ENCODE measurements around the gene CLEC7A. TPM values are rescaled to one million over a fixed set of nuclear protein-coding genes. Genes with fewer than 3 reads are reported as not detected.

Gene CLEC7A
- total RNA-seq, 2 experiments from 2014 or later: 2.5 to 3.7 TPM

GRCh38 chr12:10070380-10070779 is 59.6 kb downstream of the CLEC7A start:
- Histone ChIP-seq H3K9me3 (ENCODE audit: control insufficient read depth in 1 of 2, insufficient read depth in 1 of 2, low read length in 2 of 2) (no peaks in the 10 kb centered on the region), H3K4me3 (ENCODE audit: low read length) (no peak overlapping the region), H3K36me3 (ENCODE audit: insufficient read depth, low read length) (no peaks in the 10 kb centered on the region), H3K27ac (ENCODE audit: low read depth in 1 of 2, low read length in 2 of 2) (no peak overlapping the region), H3K27me3 (ENCODE audit: control insufficient read depth in 1 of 2, insufficient read depth in 2 of 2, low read length in 2 of 2) (peaks cover 0 to 7% of the 10 kb centered on the region in 2 experiments), H3K4me1 (ENCODE audit: insufficient read depth, low read length) (no peaks in the 10 kb centered on the region)
- H3K4me3 Mint-ChIP-seq: no peak overlapping the region
- H3K36me3 Mint-ChIP-seq (ENCODE audit: low read depth): no peaks in the 10 kb centered on the region
- ChIA-PET CTCF (no interaction called here), POLR2A (no interaction called here)
- no peak overlapping the region for H3K27ac Mint-ChIP-seq
- peaks cover 22% of the 10 kb centered on the region for H3K27me3 Mint-ChIP-seq
- intact Hi-C loops (cut with DNase I, micrococcal nuclease): no loop called here
- DNase-seq (no peak), ATAC-seq (ENCODE audit: poor library complexity) (no peak)
- no peaks in the 10 kb centered on the region for H3K4me1 Mint-ChIP-seq (ENCODE audit: low read depth)
- H3K9me3 Mint-ChIP-seq: no peaks in the 10 kb centered on the region
- no peak for TF ChIP-seq CTCF (IDR thresholded peaks at IDR 0.05)

GRCh38 chr12:10069976-10070375 is 60.0 kb downstream of the CLEC7A start:
- Histone ChIP-seq H3K36me3 (ENCODE audit: insufficient read depth, low read length) (no peaks in the 10 kb centered on the region), H3K27me3 (ENCODE audit: control insufficient read depth in 1 of 2, insufficient read depth in 2 of 2, low read length in 2 of 2) (peaks cover 0 to 7% of the 10 kb centered on the region in 2 experiments), H3K27ac (ENCODE audit: low read depth in 1 of 2, low read length in 2 of 2) (no peak overlapping the region), H3K9me3 (ENCODE audit: control insufficient read depth in 1 of 2, insufficient read depth in 1 of 2, low read length in 2 of 2) (no peaks in the 10 kb centered on the region), H3K4me1 (ENCODE audit: insufficient read depth, low read length) (no peaks in the 10 kb centered on the region), H3K4me3 (ENCODE audit: low read length) (no peak overlapping the region)
- H3K4me1 Mint-ChIP-seq (ENCODE audit: low read depth): no peaks in the 10 kb centered on the region
- no peaks in the 10 kb centered on the region for H3K36me3 Mint-ChIP-seq (ENCODE audit: low read depth)
- POLR2A ChIA-PET: no interaction called here
- no peaks in the 10 kb centered on the region for H3K9me3 Mint-ChIP-seq
- DNase-seq (no peak), ATAC-seq (ENCODE audit: poor library complexity) (no peak)
- H3K27ac Mint-ChIP-seq: no peak overlapping the region
- intact Hi-C loops (cut with DNase I, micrococcal nuclease): no loop called here
- peaks cover 22% of the 10 kb centered on the region for H3K27me3 Mint-ChIP-seq
- H3K4me3 Mint-ChIP-seq: no peak overlapping the region
- no peak for TF ChIP-seq CTCF (IDR thresholded peaks at IDR 0.05)
- CTCF ChIA-PET: no interaction called here

DNA sequence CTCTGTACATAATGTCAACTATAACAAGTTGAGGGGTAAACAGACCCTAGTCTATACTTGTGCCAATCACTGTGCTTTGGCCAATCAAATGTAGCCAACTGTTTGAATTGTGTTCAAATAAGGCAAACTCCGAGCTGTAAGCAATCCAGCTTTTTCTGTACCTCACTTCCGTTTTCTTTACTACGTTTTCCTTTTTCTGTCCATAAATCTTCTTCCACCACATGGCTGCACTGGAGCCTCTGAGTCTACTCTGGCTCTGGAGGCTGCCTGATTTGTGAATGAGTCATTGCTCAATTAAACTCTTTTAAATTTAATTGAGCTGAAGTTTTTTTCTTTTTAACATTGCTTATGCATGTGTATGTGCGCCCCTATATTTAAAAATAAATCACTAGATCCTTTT is 60.9 kb downstream of the CLEC7A start:
- ChIA-PET CTCF (interaction anchor here (0.9 kb wide), 1 partner anchor 27 kb away, joined by 3 read pairs; no protein-coding TSS in a partner anchor), POLR2A (no interaction called here)
- ATAC-seq (ENCODE audit: poor library complexity): no peak
- Histone ChIP-seq H3K36me3 (ENCODE audit: insufficient read depth, low read length) (no peaks in the 10 kb centered on the region), H3K27me3 (ENCODE audit: control insufficient read depth in 1 of 2, insufficient read depth in 2 of 2, low read length in 2 of 2) (peaks cover 0 to 7% of the 10 kb centered on the region in 2 experiments), H3K4me1 (ENCODE audit: insufficient read depth, low read length) (no peaks in the 10 kb centered on the region), H3K27ac (ENCODE audit: low read depth in 1 of 2, low read length in 2 of 2) (no peak overlapping the region), H3K9me3 (ENCODE audit: control insufficient read depth in 1 of 2, insufficient read depth in 1 of 2, low read length in 2 of 2) (no peaks in the 10 kb centered on the region), H3K4me3 (ENCODE audit: low read length) (no peak overlapping the region)
- Mint-ChIP-seq H3K4me1 (ENCODE audit: low read depth) (no peaks in the 10 kb centered on the region), H3K27ac (no peak overlapping the region), H3K36me3 (ENCODE audit: low read depth) (no peaks in the 10 kb centered on the region), H3K4me3 (no peak overlapping the region), H3K27me3 (peaks cover 22% of the 10 kb centered on the region), H3K9me3 (no peaks in the 10 kb centered on the region)
- no peak for TF ChIP-seq CTCF (IDR thresholded peaks at IDR 0.05)
- DNase-seq: peak in 2 of 14 experiments; percentile 20 to 22
- intact Hi-C loops (cut with DNase I, micrococcal nuclease): no loop called here

Data from CD4-positive, alpha-beta T cell (primary cell).